D721Med (cell line): Measurements from ENCODE around the gene LRRC45.

Experiments used
- DNase-seq: peaks from one replicate; pipeline ENCODE4 v3.0.0; 2011; ENCODE audit warnings: low spot score; ENCODE audit not compliant: insufficient read length
- FAIRE-seq: peaks from 2 replicates; lab custom pipeline; 2011; peaks lifted over from hg19 to GRCh38; lab: Jason Lieb, UNC
- TF ChIP-seq, protein P1 (sequence below): IDR thresholded peaks from 2 replicates; pipeline ENCODE4 v1.5.1; 2012; ENCODE audit warnings: mild to moderate bottlenecking, control low read depth; ENCODE audit not compliant: insufficient read depth; ENCODE audit errors: missing control alignments

The LRRC45 gene

DNA sequence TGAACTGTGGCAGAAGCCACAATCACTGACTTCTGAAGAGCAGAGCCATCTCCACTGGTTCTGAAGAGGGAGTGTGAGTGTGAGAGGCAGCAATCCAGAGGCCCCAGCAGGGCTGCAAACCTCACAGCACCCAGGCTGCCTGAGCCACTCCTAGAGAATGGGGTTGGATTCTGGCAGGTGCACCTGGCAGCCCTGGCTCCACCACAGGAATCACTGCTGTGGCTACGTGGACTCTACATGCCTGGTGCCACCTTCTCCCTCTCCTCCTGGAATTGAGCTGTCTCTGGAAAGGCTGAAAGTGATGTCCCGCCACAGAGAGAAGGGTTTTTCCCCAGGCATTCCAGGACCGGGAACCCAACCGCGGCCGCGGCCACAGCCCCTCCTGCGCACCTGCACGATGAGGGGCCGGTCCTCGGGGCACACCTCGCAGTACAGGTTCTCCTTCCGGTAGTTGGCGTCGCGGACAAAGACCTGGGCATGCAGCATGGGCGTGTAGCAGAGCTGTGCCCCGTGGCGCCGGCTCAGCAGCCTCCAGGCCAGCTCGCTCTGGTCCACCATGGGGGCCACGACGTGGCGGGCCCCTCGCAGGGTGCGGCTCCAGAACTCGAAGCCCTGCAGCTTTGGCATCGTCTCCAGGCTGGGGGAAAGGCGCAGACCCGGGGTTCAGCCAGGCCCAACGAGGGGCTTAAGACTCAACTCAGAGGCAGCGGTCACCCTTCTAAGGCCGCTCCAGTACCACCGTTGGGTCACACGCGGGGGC, 41.5 kb downstream of the LRRC45 start:
- DNase-seq (no peak), FAIRE-seq (no peak)
- TF ChIP-seq, protein P1, sequence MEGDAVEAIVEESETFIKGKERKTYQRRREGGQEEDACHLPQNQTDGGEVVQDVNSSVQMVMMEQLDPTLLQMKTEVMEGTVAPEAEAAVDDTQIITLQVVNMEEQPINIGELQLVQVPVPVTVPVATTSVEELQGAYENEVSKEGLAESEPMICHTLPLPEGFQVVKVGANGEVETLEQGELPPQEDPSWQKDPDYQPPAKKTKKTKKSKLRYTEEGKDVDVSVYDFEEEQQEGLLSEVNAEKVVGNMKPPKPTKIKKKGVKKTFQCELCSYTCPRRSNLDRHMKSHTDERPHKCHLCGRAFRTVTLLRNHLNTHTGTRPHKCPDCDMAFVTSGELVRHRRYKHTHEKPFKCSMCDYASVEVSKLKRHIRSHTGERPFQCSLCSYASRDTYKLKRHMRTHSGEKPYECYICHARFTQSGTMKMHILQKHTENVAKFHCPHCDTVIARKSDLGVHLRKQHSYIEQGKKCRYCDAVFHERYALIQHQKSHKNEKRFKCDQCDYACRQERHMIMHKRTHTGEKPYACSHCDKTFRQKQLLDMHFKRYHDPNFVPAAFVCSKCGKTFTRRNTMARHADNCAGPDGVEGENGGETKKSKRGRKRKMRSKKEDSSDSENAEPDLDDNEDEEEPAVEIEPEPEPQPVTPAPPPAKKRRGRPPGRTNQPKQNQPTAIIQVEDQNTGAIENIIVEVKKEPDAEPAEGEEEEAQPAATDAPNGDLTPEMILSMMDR: no peak

DNA sequence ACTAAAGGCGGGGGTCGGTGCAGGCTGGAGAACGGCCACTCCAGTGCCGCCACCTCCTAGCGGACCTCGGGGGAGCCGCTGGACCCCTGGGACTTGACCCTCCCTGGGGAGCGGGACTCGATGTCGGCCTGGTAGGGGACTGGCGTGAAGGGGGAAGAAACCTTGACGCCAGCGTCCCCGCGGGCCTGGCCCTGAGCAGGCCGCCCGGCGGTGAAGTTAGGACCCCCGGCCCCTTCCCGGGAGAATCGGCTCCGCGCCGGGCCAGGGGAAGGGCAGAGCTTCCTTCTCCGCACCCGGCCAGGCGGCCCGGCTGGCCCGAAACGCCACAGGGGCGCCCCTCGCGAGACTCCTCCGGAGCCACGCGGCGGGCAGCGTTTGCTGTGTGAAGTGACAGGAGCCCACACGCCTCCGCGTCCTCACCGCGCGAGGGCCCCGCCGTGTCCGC, 42.1 kb downstream of the LRRC45 start:
- DNase-seq (no peak), FAIRE-seq (no peak)
- TF ChIP-seq, protein P1: no peak

DNA sequence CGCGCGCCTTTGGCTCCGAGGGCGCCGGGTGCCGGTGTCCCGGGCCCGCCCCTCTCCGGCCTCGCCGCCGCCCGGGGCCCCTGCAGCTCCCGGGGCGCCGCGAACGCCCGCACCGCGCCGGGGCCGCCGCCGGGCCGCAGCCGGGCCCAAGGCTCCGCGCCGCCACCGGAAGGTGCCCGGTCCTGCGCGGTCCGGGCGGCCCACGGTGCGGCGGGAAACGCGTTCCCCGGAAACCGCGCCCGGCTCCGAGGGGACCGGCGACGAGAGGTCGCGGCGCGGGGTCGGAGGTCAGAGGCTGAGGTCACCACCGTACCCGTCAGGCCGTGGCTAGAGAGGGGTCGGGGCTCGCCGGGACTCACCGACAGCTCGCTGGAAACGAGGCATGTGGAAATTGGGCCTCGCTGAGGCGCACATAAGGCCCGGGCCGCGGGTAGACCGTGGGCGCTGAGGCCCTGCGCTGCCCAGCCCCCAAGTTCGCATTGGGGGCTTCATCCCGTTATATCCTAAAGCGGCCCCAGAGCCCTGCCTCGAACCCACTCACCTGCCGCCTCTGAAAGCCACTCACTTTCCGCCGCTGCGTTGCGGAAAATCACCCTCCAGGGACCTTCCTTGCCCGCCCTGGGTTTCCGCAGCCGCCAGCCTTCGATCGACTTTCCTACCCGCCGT, 42.7 kb downstream of the LRRC45 start, which contains the start of gene DUS1L:
DUS1L (minus strand) TSS at position 167 of the 666 bp plus-strand sequence. CDS start 745 bp downstream, outside the sequence.
- DNase-seq: peak; percentile 74
- TF ChIP-seq, protein P1: no peak
- FAIRE-seq: no peak

DNA sequence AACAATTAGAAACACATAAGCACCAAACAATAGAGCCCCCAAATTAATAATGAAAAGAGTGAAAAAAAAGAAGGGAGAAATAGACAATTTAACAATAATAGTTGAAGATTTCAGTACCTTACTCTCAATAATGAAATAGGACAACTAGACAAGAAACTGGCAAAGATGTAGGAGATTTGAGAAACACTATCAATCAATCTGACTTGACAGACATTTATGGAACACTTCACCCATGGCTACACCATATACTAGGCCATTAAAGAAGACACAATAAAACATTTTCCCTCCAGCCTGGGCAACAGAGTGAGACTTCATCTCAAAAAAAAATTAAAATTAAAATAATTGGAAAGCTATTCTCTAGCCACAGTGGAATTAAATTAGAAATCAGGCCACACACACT, 47.5 kb downstream of the LRRC45 start:
- FAIRE-seq: no peak
- DNase-seq: no peak
- TF ChIP-seq, protein P1: no peak

DNA sequence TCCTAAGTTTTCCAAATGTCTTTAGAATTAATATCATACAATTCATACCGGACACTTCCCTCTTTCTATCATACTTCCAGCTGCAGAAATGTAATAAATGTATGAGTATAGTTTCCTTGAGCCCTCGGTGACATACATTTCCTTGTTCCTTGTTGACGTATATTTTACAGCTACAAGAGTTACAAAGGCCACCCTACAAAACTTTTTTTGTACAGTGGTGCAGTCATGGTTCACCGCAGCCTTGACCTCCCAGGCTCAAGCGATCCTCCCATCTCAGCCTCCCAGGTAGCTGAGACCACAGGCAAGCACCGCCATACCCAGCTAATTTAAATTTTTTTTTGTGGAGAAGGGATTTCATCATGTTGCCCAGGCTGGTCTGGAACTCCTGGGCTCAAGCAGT, 49.7 kb downstream of the LRRC45 start:
- DNase-seq (no peak), FAIRE-seq (no peak)
- TF ChIP-seq, protein P1: no peak

DNA sequence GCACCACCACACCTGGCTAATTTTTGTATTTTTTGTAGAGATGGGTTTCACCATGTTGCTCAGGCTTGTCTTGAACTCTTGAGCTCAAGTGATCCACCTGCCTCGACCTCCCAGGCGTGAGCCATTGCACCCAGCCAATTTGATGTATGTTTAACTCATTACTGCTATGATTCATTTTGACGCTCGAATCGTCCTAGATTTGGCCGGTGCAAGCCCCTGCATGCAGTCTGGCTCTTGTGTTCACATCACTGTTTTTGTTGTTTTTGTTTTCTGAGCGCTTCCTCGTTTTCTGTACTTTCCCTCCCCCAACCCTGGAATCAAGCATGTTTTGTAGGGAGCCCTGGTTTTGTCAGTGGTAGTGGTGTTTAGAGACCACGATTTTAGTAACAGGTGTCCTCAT, 50.3 kb downstream of the LRRC45 start:
- FAIRE-seq: no peak
- TF ChIP-seq, protein P1: no peak
- no peak for DNase-seq
